IMR-90 (cell line): ENCODE measurements around the gene PHF5A. TPM values are rescaled to one million over a fixed set of nuclear protein-coding genes. Genes with fewer than 3 reads are reported as not detected.
A peak's percentile ranks its signal among the peaks of the same experiment; 100 is the strongest.

ENCODE experiments used
- ATAC-seq: fragments of 200-7000 bp; cut with Tn5 transposase; 2 replicates; pipeline ENCODE4 v1.9.1; 2020; ENCODE audit warnings: low read depth, mild to moderate bottlenecking, moderate library complexity
- BruUV-seq: library from RNA; stranded (reverse); fragments of 400-500 nt; replicated peaks from 2 replicates; lab custom pipeline; 2021; lab: Mats Ljungman, UMichigan
- CTCF ChIA-PET: fragments of 300-600 bp; formaldehyde crosslinking; extraction: SDS; loops from one replicate; lab custom pipeline; 2021; ENCODE audit warnings: antibody characterized with exemption; lab: Yijun Ruan, JAX
- POLR2A ChIA-PET: fragments of 300-600 bp; sonication (Branson Sonifier 250); formaldehyde crosslinking; loops from one replicate; lab custom pipeline; 2022; ENCODE audit warnings: antibody characterized with exemption; ENCODE audit not compliant: unreplicated experiment; lab: Charles Lee
- DNase-seq: peaks from one replicate; pipeline ENCODE4 v3.0.0; 2013
- H2AFZ ChIP-seq: replicated peaks from 2 replicates; pipeline ENCODE3; 2013; ENCODE audit warnings: low read length, mild to moderate bottlenecking; ENCODE audit not compliant: poor library complexity
- H2AK5ac ChIP-seq: 2 replicates; pipeline ENCODE4 v1.6.1; 2013; ENCODE audit warnings: low read depth, low read length, inconsistent platforms
- H2AK9ac ChIP-seq: replicated peaks from 2 replicates; pipeline ENCODE3; 2013; ENCODE audit warnings: mild to moderate bottlenecking, low read depth, low read length, moderate library complexity; ENCODE audit not compliant: poor library complexity
- H2BK120ac ChIP-seq: 2 replicates; pipeline ENCODE4 v1.6.1; 2013; ENCODE audit warnings: low read depth, low read length, inconsistent platforms
- H2BK15ac ChIP-seq: 3 replicates; pipeline ENCODE4 v1.6.1; 2013; ENCODE audit warnings: low read depth, low read length, inconsistent platforms
- H2BK20ac ChIP-seq: 2 replicates; pipeline ENCODE4 v1.6.1; 2013; ENCODE audit warnings: low read depth, mild to moderate bottlenecking, inconsistent platforms, low read length, moderate library complexity
- H2BK5ac ChIP-seq: 2 replicates; pipeline ENCODE4 v1.6.1; 2013; ENCODE audit warnings: mild to moderate bottlenecking, low read depth, low read length, inconsistent platforms; ENCODE audit not compliant: poor library complexity, severe bottlenecking
- H3K14ac ChIP-seq: replicated peaks from 2 replicates; pipeline ENCODE4 v1.6.1; 2013; ENCODE audit warnings: low read depth, low read length, inconsistent platforms
- H3K18ac ChIP-seq: 2 replicates; pipeline ENCODE4 v1.6.1; 2013; ENCODE audit warnings: low read depth, low read length, control low read depth
- H3K23ac ChIP-seq: 2 replicates; pipeline ENCODE4 v1.6.1; 2013; ENCODE audit warnings: low read depth, low read length, inconsistent platforms
- H3K27ac ChIP-seq: 2 replicates; pipeline ENCODE4 v1.5.1; 2013; ENCODE audit warnings: mild to moderate bottlenecking, control low read depth, low read length; ENCODE audit not compliant: insufficient read depth
- H3K27me3 ChIP-seq: 2 replicates; pipeline ENCODE4 v1.6.1; 2013; ENCODE audit warnings: low read length; ENCODE audit not compliant: control insufficient read depth, insufficient read depth
- H3K36me3 ChIP-seq: 2 replicates; pipeline ENCODE4 v1.6.1; 2013; ENCODE audit warnings: low read length, mixed read lengths; ENCODE audit not compliant: control insufficient read depth, insufficient read depth
- H3K4ac ChIP-seq: 2 replicates; pipeline ENCODE4 v1.6.1; 2013; ENCODE audit warnings: low read depth, low read length, inconsistent platforms
- H3K4me1 ChIP-seq: 2 replicates; pipeline ENCODE4 v1.6.1; 2013; ENCODE audit warnings: low read length, mixed read lengths; ENCODE audit not compliant: control insufficient read depth, insufficient read depth
- H3K4me2 ChIP-seq: 2 replicates; pipeline ENCODE4 v1.6.1; 2013; ENCODE audit warnings: low read depth, mild to moderate bottlenecking, control low read depth, low read length, moderate library complexity
- H3K4me3 ChIP-seq: 2 replicates; pipeline ENCODE4 v1.5.1; 2013; ENCODE audit warnings: low read depth, mild to moderate bottlenecking, control low read depth, low read length, moderate library complexity; ENCODE audit not compliant: insufficient read depth
- H3K56ac ChIP-seq: 2 replicates; pipeline ENCODE4 v1.6.1; 2013; ENCODE audit warnings: low read length, inconsistent platforms; ENCODE audit not compliant: insufficient read depth; ENCODE audit errors: extremely low read depth
- H3K79me1 ChIP-seq, 2 experiments: 2 replicates each; pipeline ENCODE4 v1.6.1; 2013; ENCODE audit warnings: low read length in 2 of 2, inconsistent platforms in 1 of 2, low read depth in 1 of 2
- H3K9ac ChIP-seq: 2 replicates; pipeline ENCODE4 v1.6.1; 2013; ENCODE audit warnings: low read depth, low read length, control low read depth
- H3K9me1 ChIP-seq: 2 replicates; pipeline ENCODE4 v1.6.1; 2013; ENCODE audit warnings: low read length, inconsistent platforms; ENCODE audit not compliant: insufficient read depth
- H3K9me3 ChIP-seq: 2 replicates; pipeline ENCODE4 v1.6.1; 2013; ENCODE audit warnings: low read length; ENCODE audit not compliant: control insufficient read depth, insufficient read depth
- H4K20me1 ChIP-seq: 2 replicates; pipeline ENCODE4 v1.6.1; 2013; ENCODE audit warnings: low read length, inconsistent platforms; ENCODE audit not compliant: insufficient read depth
- H4K5ac ChIP-seq: 2 replicates; pipeline ENCODE4 v1.6.1; 2013; ENCODE audit warnings: mild to moderate bottlenecking, low read depth, low read length, control low read depth
- H4K8ac ChIP-seq, 2 experiments: 2 replicates each; pipeline ENCODE4 v1.6.1; 2013; ENCODE audit warnings: low read depth in 2 of 2, low read length in 2 of 2, control low read depth in 1 of 2, inconsistent platforms in 1 of 2
- H4K91ac ChIP-seq: 2 replicates; pipeline ENCODE4 v1.6.1; 2013; ENCODE audit warnings: low read depth, low read length, inconsistent platforms; ENCODE audit not compliant: insufficient read depth
- BHLHE40 ChIP-seq: fragments of 150-350 bp; IDR thresholded peaks from 2 replicates; pipeline ENCODE4 v1.6.1; 2016; ENCODE audit warnings: mild to moderate bottlenecking, low read depth, low read length
- CHD1 ChIP-seq: IDR thresholded peaks from 2 replicates; pipeline ENCODE4 v1.6.1; 2012; ENCODE audit warnings: low read depth, low read length, improper control_type of control experiment
- FOS ChIP-seq: fragments of 150-350 bp; IDR thresholded peaks from 2 replicates; pipeline ENCODE4 v1.6.1; 2016; ENCODE audit warnings: low read depth, low read length
- MAFK ChIP-seq: IDR thresholded peaks from 2 replicates; pipeline ENCODE4 v1.6.1; 2012; ENCODE audit warnings: low read depth, low read length, improper control_type of control experiment
- MAZ ChIP-seq: IDR thresholded peaks from 2 replicates; pipeline ENCODE4 v1.6.1; 2012; ENCODE audit warnings: low read depth, mild to moderate bottlenecking, low read length, improper control_type of control experiment, moderate library complexity, borderline replicate concordance
- NFE2L2 ChIP-seq: fragments of 150-350 bp; IDR thresholded peaks from 2 replicates; pipeline ENCODE4 v1.6.1; 2016; ENCODE audit warnings: low read depth, mild to moderate bottlenecking, low read length
- POLR2A ChIP-seq: IDR thresholded peaks from 2 replicates; pipeline ENCODE4 v1.6.1; 2012; ENCODE audit warnings: mild to moderate bottlenecking, low read depth, low read length
- RFX5 ChIP-seq: IDR thresholded peaks from 2 replicates; pipeline ENCODE4 v1.8.0; 2012; ENCODE audit warnings: low read depth, mild to moderate bottlenecking, low read length, moderate library complexity
- SMC3 ChIP-seq: fragments of 150-350 bp; IDR thresholded peaks from 2 replicates; pipeline ENCODE4 v1.6.1; 2016; ENCODE audit warnings: low read depth, mild to moderate bottlenecking, antibody characterized with exemption, low read length, moderate library complexity
- WGBS, 2 experiments: methylation state at CpG; one replicate each; pipeline versions ENCODE4 v1.1.5 to v1.1.7; 2013; ENCODE audit warnings: missing lambda C conversion rate in 2 of 2; ENCODE audit not compliant: insufficient read length in 1 of 2; ENCODE audit errors: extremely low coverage in 2 of 2; 5-methylcytosine and 5-hydroxymethylcytosine counted together
- dilution Hi-C: fragments of 300-500 bp; cut with HindIII; formaldehyde crosslinking; loops from one replicate; pipeline ENCODE4 v1.14.3; 2018; ENCODE audit warnings: low sequenced_read_pairs; ENCODE audit not compliant: unreplicated experiment
- in situ Hi-C: fragments of 300-500 bp; cut with MboI; formaldehyde crosslinking; loops from 3 replicates; pipeline ENCODE4 v1.14.3; 2019; ENCODE audit warnings: low sequenced_read_pairs, inconsistent platforms, mixed read lengths
- intact Hi-C: fragments of 100-400 bp; cut with micrococcal nuclease; formaldehyde crosslinking; loops from 2 replicates; pipeline ENCODE4 v1.10.0; 2022
- polyA plus RNA-seq, 3 experiments: library from polyadenylated mRNA; depleted of rRNA; stranded (reverse); fragments of >200 nt; gene quantifications; 2 replicates each; pipeline ENCODE4 v1.2.3, GENCODE V29; 2012; ENCODE audit warnings: low replicate concordance in 1 of 3
- total RNA-seq: library from RNA; depleted of rRNA; stranded (reverse); fragments of >200 nt; gene quantifications from 2 replicates; pipeline ENCODE4 v1.2.3, GENCODE V29; 2012
- TF ChIP-seq, protein P1 (sequence below): conservative IDR thresholded peaks from 2 replicates; pipeline ENCODE4 v1.5.1; 2012; ENCODE audit warnings: mild to moderate bottlenecking, low read depth, low read length, improper control_type of control experiment

Gene PHF5A
- total and polyA plus RNA-seq, 2 of the 4 experiments (the other 2 are of a cell fraction) = 50.9 to 54.9 TPM

DNA sequence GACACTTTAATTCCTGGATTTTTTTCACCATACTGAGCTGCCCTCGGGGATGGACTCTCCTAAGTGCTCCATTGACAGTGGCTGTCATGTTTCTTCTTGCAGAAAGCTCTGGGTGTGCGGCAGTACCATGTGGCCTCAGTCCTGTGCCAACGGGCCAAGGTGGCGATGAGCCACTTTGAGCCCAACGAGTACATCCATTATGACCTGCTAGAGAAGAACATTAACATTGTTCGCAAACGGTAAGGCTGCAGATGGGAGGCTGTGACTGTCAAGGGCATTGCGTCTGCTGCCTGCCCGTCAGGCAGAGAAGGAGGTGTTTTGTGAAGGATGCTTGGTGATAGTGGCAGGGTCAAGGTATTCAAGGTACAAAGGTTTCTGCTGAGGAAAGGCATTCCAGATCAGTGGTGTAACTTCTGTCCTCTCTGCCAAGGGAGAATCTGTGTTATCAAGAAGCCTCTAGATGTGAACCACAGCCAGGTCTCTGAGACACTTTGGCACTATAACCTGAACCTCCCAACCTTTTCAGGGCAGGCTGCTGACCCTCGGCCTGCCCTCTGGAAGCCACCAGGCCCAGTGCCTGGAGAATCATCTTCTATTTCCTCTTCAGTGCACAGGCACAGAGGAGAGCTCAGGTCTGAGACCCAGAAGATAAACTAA lies 31.3 kb upstream of the PHF5A start (continued):
- TF ChIP-seq SMC3 = no peak

DNA sequence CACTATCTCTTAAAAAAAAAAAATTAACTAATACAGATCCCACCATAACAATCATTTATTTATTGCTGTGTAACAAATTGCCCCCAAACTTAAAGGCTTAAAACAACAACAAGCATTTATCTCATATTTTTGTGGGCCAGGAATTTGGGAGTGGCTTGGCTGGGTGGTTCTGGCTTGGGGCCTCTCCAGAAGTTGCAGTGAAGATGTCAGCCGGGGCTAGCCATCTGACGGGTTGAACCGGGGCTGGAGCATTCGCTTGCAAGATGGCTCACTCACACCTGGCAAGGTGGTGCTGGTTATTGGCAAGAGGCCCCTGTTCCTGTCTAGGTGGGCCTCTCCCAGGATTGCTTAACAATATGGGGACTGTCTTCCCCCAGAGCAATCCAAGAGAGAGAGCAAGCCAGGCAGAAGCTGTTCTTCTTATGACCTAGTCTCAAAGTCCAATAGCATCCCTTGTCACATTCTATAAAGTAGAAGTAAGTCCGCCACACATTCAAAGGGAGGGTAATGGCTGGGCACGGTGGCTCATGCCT lies 29.9 kb upstream of the PHF5A start:
- Histone ChIP-seq H4K8ac (0 out of 4 replicates have a peak overlapping the region, but pooled peaks of 1 of the 2 experiments have one; percentile 1), H3K4ac (no peak overlapping the region), H4K5ac (no peak overlapping the region), H3K79me1 (peaks cover 29 to 67% of the 10 kb centered on the region in 2 experiments), H2BK5ac (no peak overlapping the region), H2AK9ac (peak overlapping the region; percentile 42), H3K4me3 (no peak overlapping the region), H2BK120ac (no peak overlapping the region), H3K27me3 (no peaks in the 10 kb centered on the region), H3K9me1 (peaks cover 11% of the 10 kb centered on the region; the same call in 1 of the 2 replicates), H2BK15ac (no peak overlapping the region), H4K91ac (no peak overlapping the region), H3K18ac (no peak overlapping the region), H2BK20ac (no peak overlapping the region), H3K14ac (no peak overlapping the region), H2AK5ac (no peak overlapping the region), H2AFZ (no peak overlapping the region), H3K4me1 (no peaks in the 10 kb centered on the region), H3K56ac (no peak overlapping the region), H3K4me2 (no peak overlapping the region), H4K20me1 (peaks cover 23% of the 10 kb centered on the region), H3K36me3 (peaks cover 14% of the 10 kb centered on the region), H3K9me3 (no peaks in the 10 kb centered on the region), H3K23ac (no peak overlapping the region), H3K27ac (no peak overlapping the region), H3K9ac (no peak overlapping the region)
- ATAC-seq (no peak), DNase-seq (no peak)
- no CpG with 5 or more reads among the region's 6 CpGs for WGBS, 2 experiments
- TF ChIP-seq, protein P1, sequence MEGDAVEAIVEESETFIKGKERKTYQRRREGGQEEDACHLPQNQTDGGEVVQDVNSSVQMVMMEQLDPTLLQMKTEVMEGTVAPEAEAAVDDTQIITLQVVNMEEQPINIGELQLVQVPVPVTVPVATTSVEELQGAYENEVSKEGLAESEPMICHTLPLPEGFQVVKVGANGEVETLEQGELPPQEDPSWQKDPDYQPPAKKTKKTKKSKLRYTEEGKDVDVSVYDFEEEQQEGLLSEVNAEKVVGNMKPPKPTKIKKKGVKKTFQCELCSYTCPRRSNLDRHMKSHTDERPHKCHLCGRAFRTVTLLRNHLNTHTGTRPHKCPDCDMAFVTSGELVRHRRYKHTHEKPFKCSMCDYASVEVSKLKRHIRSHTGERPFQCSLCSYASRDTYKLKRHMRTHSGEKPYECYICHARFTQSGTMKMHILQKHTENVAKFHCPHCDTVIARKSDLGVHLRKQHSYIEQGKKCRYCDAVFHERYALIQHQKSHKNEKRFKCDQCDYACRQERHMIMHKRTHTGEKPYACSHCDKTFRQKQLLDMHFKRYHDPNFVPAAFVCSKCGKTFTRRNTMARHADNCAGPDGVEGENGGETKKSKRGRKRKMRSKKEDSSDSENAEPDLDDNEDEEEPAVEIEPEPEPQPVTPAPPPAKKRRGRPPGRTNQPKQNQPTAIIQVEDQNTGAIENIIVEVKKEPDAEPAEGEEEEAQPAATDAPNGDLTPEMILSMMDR = no peak
- TF ChIP-seq CHD1 (no peak), BHLHE40 (no peak), POLR2A (no peak), FOS (no peak), MAZ (no peak), MAFK (no peak), RFX5 (no peak), NFE2L2 (no peak)
- no TSS peak for BruUV-seq
- dilution Hi-C loops (no loop called here), in situ Hi-C loops (no loop called here), intact Hi-C loops (no loop called here)
- ChIA-PET CTCF (no interaction called here), POLR2A (no interaction called here)
